ENCODE measurements around the gene LRP1B. TPM values are rescaled to one million over a fixed set of nuclear protein-coding genes. Genes with fewer than 3 reads are reported as not detected.
A peak's percentile ranks its signal among the peaks of the same experiment; 100 is the strongest.

Gene LRP1B
- polyA plus RNA-seq, 6 donors from 2014 or later: not detected

DNA sequence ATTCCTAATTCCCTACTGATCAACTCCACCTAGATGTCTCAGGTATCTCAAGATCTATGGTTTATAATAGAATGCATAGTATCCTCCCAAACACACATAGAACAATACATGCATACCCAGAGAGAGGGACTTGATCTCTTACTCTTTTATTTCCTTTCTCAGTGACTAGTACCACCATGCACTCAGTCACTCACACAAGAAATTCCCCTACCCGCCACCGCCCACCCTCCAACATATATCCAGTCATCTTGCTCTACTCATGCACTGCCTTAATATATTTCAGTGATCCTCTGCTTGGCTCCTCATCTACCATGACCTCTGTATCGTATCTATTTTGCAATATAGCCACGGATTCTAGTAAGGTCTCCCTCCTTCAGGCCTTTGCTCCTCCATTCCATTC is 996.9 kb downstream of the LRP1B start:
- no peaks in the 10 kb centered on the region for H3K36me3 Mint-ChIP-seq
- ATAC-seq (ENCODE audit: low read depth in 2 of 2): no peak
- H3K27ac Mint-ChIP-seq: no peak overlapping the region
- no peaks in the 10 kb centered on the region for H3K4me1 Mint-ChIP-seq
- H3K9me3 Mint-ChIP-seq: peaks cover 0 to 3% (median 0%) of the 10 kb centered on the region in 7 donors
- H3K27me3 Mint-ChIP-seq: no peaks in the 10 kb centered on the region
- no peak for DNase-seq
- no peak overlapping the region for H3K4me3 Mint-ChIP-seq

GRCh38 chr2:141125432-141125831 is 1005.4 kb downstream of the LRP1B start:
- no peak for ATAC-seq (ENCODE audit: low read depth in 2 of 2)
- DNase-seq: no peak
- Mint-ChIP-seq H3K4me3 (no peak overlapping the region), H3K36me3 (no peaks in the 10 kb centered on the region), H3K27me3 (no peaks in the 10 kb centered on the region), H3K27ac (no peak overlapping the region), H3K9me3 (peaks cover 0 to 7% (median 4%) of the 10 kb centered on the region in 7 donors), H3K4me1 (no peaks in the 10 kb centered on the region)

DNA sequence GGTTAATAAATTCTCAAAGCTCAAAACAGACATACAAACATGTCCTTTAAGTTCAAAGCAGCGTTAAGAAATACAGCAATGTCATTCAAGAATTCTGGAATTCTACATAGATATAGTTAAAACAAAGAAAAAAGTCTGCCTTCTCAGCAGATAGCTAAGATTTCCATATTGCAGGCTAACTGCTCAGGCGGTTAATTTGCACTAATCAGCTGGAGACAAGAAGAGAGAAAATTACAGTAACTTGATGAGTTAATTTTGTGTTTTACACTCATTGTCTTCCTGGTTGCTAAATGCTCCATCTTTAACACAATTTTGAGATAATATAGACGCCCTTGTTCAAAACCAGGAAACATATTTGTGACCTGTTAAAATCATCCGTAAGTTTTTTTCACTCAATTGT is 1012.0 kb downstream of the LRP1B start:
- no peak overlapping the region for H3K4me3 Mint-ChIP-seq
- no peaks in the 10 kb centered on the region for H3K36me3 Mint-ChIP-seq
- no peak overlapping the region for H3K27ac Mint-ChIP-seq
- H3K27me3 Mint-ChIP-seq: no peaks in the 10 kb centered on the region
- peaks cover 0 to 2% (median 0%) of the 10 kb centered on the region in 7 donors for H3K9me3 Mint-ChIP-seq
- no peak for ATAC-seq (ENCODE audit: low read depth in 2 of 2)
- no peaks in the 10 kb centered on the region for H3K4me1 Mint-ChIP-seq
- DNase-seq: no peak

- ATAC-seq (ENCODE audit: low read depth in 2 of 2) (no peak), DNase-seq (no peak)
- no peaks in the 10 kb centered on the region for H3K4me1 Mint-ChIP-seq
- H3K4me3 Mint-ChIP-seq: no peak overlapping the region
- H3K27ac Mint-ChIP-seq: no peak overlapping the region
- H3K36me3 Mint-ChIP-seq: no peaks in the 10 kb centered on the region
- no peaks in the 10 kb centered on the region for H3K9me3 Mint-ChIP-seq
- no peaks in the 10 kb centered on the region for H3K27me3 Mint-ChIP-seq
Observed at GRCh38 chr2:141113301-141113700, 1017.5 kb downstream of the LRP1B start.

DNA sequence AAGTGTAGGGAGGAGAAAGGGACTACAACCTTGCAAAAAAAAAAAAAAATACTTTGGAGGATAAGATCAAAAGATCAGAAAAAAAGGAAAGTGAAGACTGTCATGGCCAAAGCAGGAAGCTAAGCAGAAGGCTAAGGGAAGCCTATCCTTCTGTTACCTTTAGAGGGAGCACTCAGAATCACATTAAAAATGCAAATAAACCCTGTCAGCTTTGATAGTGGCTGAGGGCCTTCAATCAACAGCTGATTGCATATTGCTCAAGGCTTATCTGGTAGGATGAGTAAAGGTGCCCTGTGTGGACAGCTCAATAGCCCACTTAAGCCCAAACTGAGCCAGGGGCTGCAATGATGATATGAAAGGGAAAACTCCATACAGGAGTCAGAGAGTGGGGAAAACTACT is 1021.2 kb downstream of the LRP1B start:
- H3K36me3 Mint-ChIP-seq: no peaks in the 10 kb centered on the region
- peak overlapping the region in 1 of 6 donors; percentile 1 for H3K27ac Mint-ChIP-seq
- no peaks in the 10 kb centered on the region for H3K4me1 Mint-ChIP-seq
- ATAC-seq (ENCODE audit: low read depth in 2 of 2) (no peak), DNase-seq (no peak)
- no peaks in the 10 kb centered on the region for H3K27me3 Mint-ChIP-seq
- H3K4me3 Mint-ChIP-seq: no peak overlapping the region
- H3K9me3 Mint-ChIP-seq: no peaks in the 10 kb centered on the region

- no peaks in the 10 kb centered on the region for H3K4me1 Mint-ChIP-seq
- no peak overlapping the region for H3K27ac Mint-ChIP-seq
- no peak for ATAC-seq (ENCODE audit: low read depth in 2 of 2)
- H3K27me3 Mint-ChIP-seq: no peaks in the 10 kb centered on the region
- H3K9me3 Mint-ChIP-seq: no peaks in the 10 kb centered on the region
- no peak overlapping the region for H3K4me3 Mint-ChIP-seq
- no peak for DNase-seq
- no peaks in the 10 kb centered on the region for H3K36me3 Mint-ChIP-seq
Observed at GRCh38 chr2:141105763-141106162, 1025.1 kb downstream of the LRP1B start.

DNA sequence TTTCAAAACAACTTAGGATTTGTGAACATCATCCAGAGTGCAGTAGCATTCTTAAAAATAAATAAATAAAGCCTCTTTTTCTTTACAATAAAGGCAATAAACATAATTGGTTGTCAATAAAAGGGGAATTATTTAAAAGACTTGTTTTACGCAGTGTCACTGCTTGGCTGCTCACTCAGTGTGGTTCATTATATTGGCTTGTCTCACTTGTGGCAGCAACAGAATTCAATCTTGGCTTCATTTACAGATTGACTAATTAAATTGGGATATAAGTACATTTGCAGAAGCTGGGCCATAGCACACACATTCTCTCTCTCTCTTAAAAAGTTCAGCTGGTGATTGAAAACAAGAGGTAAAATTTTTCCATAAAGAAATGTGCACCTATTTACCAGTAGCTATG is 1027.6 kb downstream of the LRP1B start:
- Mint-ChIP-seq H3K4me3 (no peak overlapping the region), H3K27me3 (no peaks in the 10 kb centered on the region), H3K4me1 (no peaks in the 10 kb centered on the region), H3K27ac (no peak overlapping the region), H3K9me3 (no peaks in the 10 kb centered on the region), H3K36me3 (no peaks in the 10 kb centered on the region)
- no peak for DNase-seq
- ATAC-seq (ENCODE audit: low read depth in 2 of 2): no peak

DNA sequence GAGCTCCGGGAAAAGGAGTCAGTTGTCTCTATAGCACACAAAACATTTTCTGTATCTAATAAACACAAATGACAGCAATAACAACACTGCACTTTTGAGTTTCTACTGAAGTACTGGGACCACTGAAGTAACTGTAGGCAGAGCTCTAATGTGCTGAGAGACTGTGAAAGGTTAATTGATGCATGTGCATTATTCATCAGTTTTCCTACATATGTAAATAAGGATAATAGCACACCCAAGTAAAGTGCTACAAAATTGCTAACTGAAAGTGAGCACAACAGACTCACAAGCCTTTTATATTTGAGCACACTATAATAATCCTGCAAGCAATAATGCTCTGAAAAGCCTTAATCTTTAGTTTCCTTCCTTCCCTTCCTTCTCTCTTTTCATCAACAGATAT is 1051.6 kb downstream of the LRP1B start:
- no peaks in the 10 kb centered on the region for H3K27me3 Mint-ChIP-seq
- H3K4me3 Mint-ChIP-seq: no peak overlapping the region
- H3K27ac Mint-ChIP-seq: no peak overlapping the region
- H3K4me1 Mint-ChIP-seq: no peaks in the 10 kb centered on the region
- DNase-seq: no peak
- H3K9me3 Mint-ChIP-seq: no peaks in the 10 kb centered on the region
- no peaks in the 10 kb centered on the region for H3K36me3 Mint-ChIP-seq
- no peak for ATAC-seq (ENCODE audit: low read depth in 2 of 2)

- no peak overlapping the region for H3K4me3 Mint-ChIP-seq
- DNase-seq (no peak), ATAC-seq (ENCODE audit: low read depth in 2 of 2) (no peak)
- H3K9me3 Mint-ChIP-seq: no peaks in the 10 kb centered on the region
- H3K36me3 Mint-ChIP-seq: no peaks in the 10 kb centered on the region
- no peak overlapping the region for H3K27ac Mint-ChIP-seq
- H3K27me3 Mint-ChIP-seq: no peaks in the 10 kb centered on the region
- H3K4me1 Mint-ChIP-seq: no peaks in the 10 kb centered on the region
Observed at GRCh38 chr2:141075753-141076152, 1055.1 kb downstream of the LRP1B start.

DNA sequence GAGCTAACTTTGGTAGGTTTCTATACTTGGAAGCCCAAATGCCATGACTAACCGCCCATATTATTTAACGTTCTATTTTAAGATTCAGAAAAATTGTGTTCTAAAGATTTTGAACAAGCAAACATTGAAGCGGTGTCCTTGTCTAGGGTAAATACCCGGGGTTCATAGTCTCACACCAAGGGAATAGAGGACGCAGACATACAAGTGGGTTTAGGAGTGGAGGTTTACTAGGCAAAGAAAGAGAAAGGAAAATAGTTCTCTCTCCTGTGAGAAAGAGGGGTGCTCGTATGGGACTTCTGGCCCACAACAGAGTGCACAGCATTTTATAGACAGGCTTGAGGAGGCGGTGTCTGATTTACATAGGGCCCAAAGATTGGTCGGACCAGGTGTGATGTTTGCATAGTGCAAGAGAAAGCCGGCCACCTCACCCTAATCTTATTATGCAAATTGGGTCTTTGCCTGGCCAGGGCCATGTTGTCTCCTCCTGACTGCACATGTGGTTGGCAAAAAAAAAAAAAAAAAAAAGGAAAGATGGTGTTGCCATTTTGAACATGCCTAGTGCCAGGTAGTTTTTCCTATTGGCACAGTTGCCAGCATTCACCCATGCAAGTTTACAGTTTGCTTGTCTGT is 1062.6 kb downstream of the LRP1B start:
- ATAC-seq (ENCODE audit: low read depth in 2 of 2): no peak
- Mint-ChIP-seq H3K9me3 (peaks cover 0 to 5% (median 0%) of the 10 kb centered on the region in 7 donors), H3K27me3 (no peaks in the 10 kb centered on the region), H3K27ac (peak overlapping the region in 1 of 6 donors; percentile 4), H3K4me3 (no peak overlapping the region), H3K36me3 (no peaks in the 10 kb centered on the region), H3K4me1 (no peaks in the 10 kb centered on the region)
- DNase-seq: no peak

GRCh38 chr2:141065042-141065441 is 1065.8 kb downstream of the LRP1B start:
- no peak overlapping the region for H3K27ac Mint-ChIP-seq
- H3K9me3 Mint-ChIP-seq: peaks cover 0 to 5% (median 0%) of the 10 kb centered on the region in 7 donors

DNA sequence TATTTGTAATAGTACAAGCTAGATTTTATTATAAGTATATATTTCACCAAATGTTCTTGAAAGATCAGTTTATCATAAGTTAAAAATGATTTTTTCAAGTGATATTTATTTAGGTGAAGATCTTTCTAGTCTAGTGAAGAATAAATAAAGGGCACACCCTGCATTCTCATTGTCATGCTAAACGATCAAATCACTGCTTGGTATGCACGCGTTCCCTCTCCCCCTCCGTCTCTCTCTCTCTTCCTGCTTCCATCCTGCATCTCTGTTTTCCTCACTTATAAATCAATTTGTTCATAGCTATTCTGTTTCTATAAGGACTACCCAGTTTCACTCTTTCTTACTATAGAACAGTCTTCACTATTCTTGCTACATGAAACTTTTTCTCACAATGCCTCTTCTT is 1067.4 kb downstream of the LRP1B start:
- no peaks in the 10 kb centered on the region for H3K27me3 Mint-ChIP-seq
- H3K27ac Mint-ChIP-seq: no peak overlapping the region
- H3K4me1 Mint-ChIP-seq: no peaks in the 10 kb centered on the region
- H3K9me3 Mint-ChIP-seq: peaks cover 0 to 5% (median 0%) of the 10 kb centered on the region in 7 donors
- DNase-seq (no peak), ATAC-seq (ENCODE audit: low read depth in 2 of 2) (no peak)
- no peaks in the 10 kb centered on the region for H3K36me3 Mint-ChIP-seq
- no peak overlapping the region for H3K4me3 Mint-ChIP-seq

More at GRCh38 chr2:141065042-141065441, 1065.8 kb downstream of the LRP1B start:
- Mint-ChIP-seq H3K4me1 (no peaks in the 10 kb centered on the region), H3K36me3 (no peaks in the 10 kb centered on the region), H3K4me3 (no peak overlapping the region), H3K27me3 (no peaks in the 10 kb centered on the region)
- DNase-seq (no peak), ATAC-seq (ENCODE audit: low read depth in 2 of 2) (no peak)

GRCh38 chr2:141062443-141062842 is 1068.4 kb downstream of the LRP1B start:
- H3K27ac Mint-ChIP-seq: no peak overlapping the region
- ATAC-seq (ENCODE audit: low read depth in 2 of 2) (no peak), DNase-seq (no peak)
- H3K4me3 Mint-ChIP-seq: no peak overlapping the region
- H3K27me3 Mint-ChIP-seq: no peaks in the 10 kb centered on the region
- no peaks in the 10 kb centered on the region for H3K4me1 Mint-ChIP-seq
- H3K36me3 Mint-ChIP-seq: no peaks in the 10 kb centered on the region
- H3K9me3 Mint-ChIP-seq: peaks cover 0 to 5% (median 0%) of the 10 kb centered on the region in 7 donors

- Mint-ChIP-seq H3K4me3 (no peak overlapping the region), H3K4me1 (no peaks in the 10 kb centered on the region), H3K27ac (no peak overlapping the region), H3K36me3 (no peaks in the 10 kb centered on the region), H3K27me3 (no peaks in the 10 kb centered on the region), H3K9me3 (peaks cover 0 to 5% (median 0%) of the 10 kb centered on the region in 7 donors)
- ATAC-seq (ENCODE audit: low read depth in 2 of 2): no peak
- DNase-seq: no peak
Observed at GRCh38 chr2:141062031-141062430, 1068.8 kb downstream of the LRP1B start.

GRCh38 chr2:141058556-141058955 is 1072.3 kb downstream of the LRP1B start:
- no peak for ATAC-seq (ENCODE audit: low read depth in 2 of 2)
- H3K36me3 Mint-ChIP-seq: no peaks in the 10 kb centered on the region
- no peak overlapping the region for H3K27ac Mint-ChIP-seq
- no peak overlapping the region for H3K4me3 Mint-ChIP-seq
- H3K4me1 Mint-ChIP-seq: no peaks in the 10 kb centered on the region
- DNase-seq: no peak
- no peaks in the 10 kb centered on the region for H3K27me3 Mint-ChIP-seq
- peaks cover 0 to 3% (median 0%) of the 10 kb centered on the region in 7 donors for H3K9me3 Mint-ChIP-seq
